Measurements from ENCODE around the gene OGFR.
A peak's percentile ranks its signal among the peaks of the same experiment; 100 is the strongest.

Gene OGFR

GRCh38 chr20:62825986-62826645 lies 21.5 kb downstream of the OGFR start:
- H3K4me3 ChIP-seq (ENCODE audit: low read depth, low read length), result no peak overlapping the region
- peak; percentile 14 for DNase-seq (ENCODE audit: low read depth)
- TF ChIP-seq CTCF (IDR thresholded peaks at IDR 0.05; ENCODE audit: low read depth, low read length) (no peak), MYC (IDR thresholded peaks at IDR 0.05; ENCODE audit: low read depth, low read length) (no peak), POLR2A (IDR thresholded peaks at IDR 0.05; ENCODE audit: extremely low read depth, insufficient read length) (no peak)
- TF ChIP-seq, protein P1, sequence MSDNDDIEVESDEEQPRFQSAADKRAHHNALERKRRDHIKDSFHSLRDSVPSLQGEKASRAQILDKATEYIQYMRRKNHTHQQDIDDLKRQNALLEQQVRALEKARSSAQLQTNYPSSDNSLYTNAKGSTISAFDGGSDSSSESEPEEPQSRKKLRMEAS (IDR thresholded peaks at IDR 0.05; ENCODE audit: low read depth, low read length), result no peak

DNA sequence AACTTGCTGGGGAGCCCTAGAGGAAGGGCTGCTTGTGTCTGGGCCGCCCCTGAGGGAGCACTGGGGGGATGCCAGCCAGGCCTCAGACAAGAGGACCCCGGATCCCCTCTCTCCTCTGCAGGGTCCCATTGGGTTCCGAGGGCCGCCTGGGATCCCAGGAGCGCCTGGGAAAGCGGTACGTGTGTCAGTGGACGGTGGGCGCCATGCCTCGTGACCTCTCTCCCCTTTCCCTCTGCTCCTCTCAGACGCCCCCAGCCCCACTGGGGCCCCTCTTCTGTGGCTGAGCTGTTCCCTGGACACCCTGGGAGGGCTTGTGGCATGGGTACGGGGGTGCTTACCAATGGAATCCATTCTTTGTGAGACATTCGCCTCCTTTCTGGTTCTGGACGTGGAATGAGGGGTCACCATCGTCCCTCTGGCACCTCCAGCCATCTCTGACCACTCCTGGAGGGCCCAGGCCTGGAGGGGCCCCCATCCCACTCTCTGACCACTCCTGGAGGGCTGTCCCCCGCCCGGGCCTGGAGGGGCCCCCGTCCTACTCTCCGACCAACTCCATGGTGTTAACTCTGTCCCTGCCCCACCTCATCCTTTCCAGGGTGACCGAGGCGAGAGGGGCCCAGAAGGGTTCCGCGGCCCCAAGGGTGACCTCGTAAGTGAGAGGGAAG lies 22.1 kb downstream of the OGFR start:
- TF ChIP-seq POLR2A (IDR thresholded peaks at IDR 0.05; ENCODE audit: extremely low read depth, insufficient read length) (no peak), MYC (IDR thresholded peaks at IDR 0.05; ENCODE audit: low read depth, low read length) (no peak), CTCF (IDR thresholded peaks at IDR 0.05; ENCODE audit: low read depth, low read length) (no peak)
- TF ChIP-seq, protein P1 (IDR thresholded peaks at IDR 0.05; ENCODE audit: low read depth, low read length), result no peak
- DNase-seq (ENCODE audit: low read depth), result no peak
- H3K4me3 ChIP-seq (ENCODE audit: low read depth, low read length), result no peak overlapping the region

GRCh38 chr20:62827311-62828038 lies 22.8 kb downstream of the OGFR start:
- TF ChIP-seq, protein P1 (IDR thresholded peaks at IDR 0.05; ENCODE audit: low read depth, low read length), result no peak
- no peak for TF ChIP-seq CTCF (IDR thresholded peaks at IDR 0.05; ENCODE audit: low read depth, low read length)
- TF ChIP-seq MYC (IDR thresholded peaks at IDR 0.05; ENCODE audit: low read depth, low read length), result no peak
- no peak for TF ChIP-seq POLR2A (IDR thresholded peaks at IDR 0.05; ENCODE audit: extremely low read depth, insufficient read length)
- H3K4me3 ChIP-seq (ENCODE audit: low read depth, low read length), result no peak overlapping the region
- DNase-seq (ENCODE audit: low read depth), result no peak

DNA sequence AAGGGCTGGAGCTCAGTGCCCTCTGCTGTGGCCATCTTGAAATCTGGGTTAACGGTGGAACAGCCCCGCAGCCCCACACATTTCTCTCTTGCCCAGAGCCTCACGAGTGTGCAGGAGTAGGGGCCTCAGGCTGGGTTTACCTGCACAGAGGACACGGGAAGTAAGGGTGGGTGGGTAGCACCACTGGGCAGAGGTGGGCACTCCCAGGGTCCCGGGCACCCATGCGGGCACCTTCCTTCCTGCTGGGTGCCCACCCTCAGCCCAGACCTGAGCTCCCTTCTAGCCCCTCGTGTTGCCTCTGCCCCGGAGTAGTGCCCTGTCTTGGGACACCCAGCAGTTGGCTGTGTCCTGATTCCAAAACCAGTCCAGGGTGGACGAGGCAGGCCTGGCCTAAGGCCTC lies 23.4 kb downstream of the OGFR start:
- DNase-seq (ENCODE audit: low read depth), result no peak
- TF ChIP-seq MYC (IDR thresholded peaks at IDR 0.05; ENCODE audit: low read depth, low read length) (no peak), POLR2A (IDR thresholded peaks at IDR 0.05; ENCODE audit: extremely low read depth, insufficient read length) (no peak), CTCF (IDR thresholded peaks at IDR 0.05; ENCODE audit: low read depth, low read length) (no peak)
- TF ChIP-seq, protein P1 (IDR thresholded peaks at IDR 0.05; ENCODE audit: low read depth, low read length), result no peak
- no peak overlapping the region for H3K4me3 ChIP-seq (ENCODE audit: low read depth, low read length)

- no peak overlapping the region for H3K4me3 ChIP-seq (ENCODE audit: low read depth, low read length)
- TF ChIP-seq CTCF (IDR thresholded peaks at IDR 0.05; ENCODE audit: low read depth, low read length), result no peak
- TF ChIP-seq MYC (IDR thresholded peaks at IDR 0.05; ENCODE audit: low read depth, low read length), result no peak
- TF ChIP-seq POLR2A (IDR thresholded peaks at IDR 0.05; ENCODE audit: extremely low read depth, insufficient read length), result no peak
- TF ChIP-seq, protein P1 (IDR thresholded peaks at IDR 0.05; ENCODE audit: low read depth, low read length), result no peak
- DNase-seq (ENCODE audit: low read depth), result no peak
Observed at GRCh38 chr20:62828511-62829230, 24.0 kb downstream of the OGFR start.

Data from NB4 (cell line).